PC-9 (cell line): ENCODE measurements around the gene ANAPC5.

ENCODE experiments used
- EZH2 ChIP-seq: fragments of 200-600 bp; sonication (generic); IDR thresholded peaks from 2 replicates; pipeline ENCODE4 v1.8.0; 2017; ENCODE audit warnings: antibody characterized with exemption, low read depth
- TF ChIP-seq, protein P1 (sequence below): fragments of 200-600 bp; sonication (generic); conservative IDR thresholded peaks from 2 replicates; pipeline ENCODE4 v1.6.1; 2017; ENCODE audit warnings: mixed run types, antibody characterized with exemption, mild to moderate bottlenecking, moderate library complexity

DNA sequence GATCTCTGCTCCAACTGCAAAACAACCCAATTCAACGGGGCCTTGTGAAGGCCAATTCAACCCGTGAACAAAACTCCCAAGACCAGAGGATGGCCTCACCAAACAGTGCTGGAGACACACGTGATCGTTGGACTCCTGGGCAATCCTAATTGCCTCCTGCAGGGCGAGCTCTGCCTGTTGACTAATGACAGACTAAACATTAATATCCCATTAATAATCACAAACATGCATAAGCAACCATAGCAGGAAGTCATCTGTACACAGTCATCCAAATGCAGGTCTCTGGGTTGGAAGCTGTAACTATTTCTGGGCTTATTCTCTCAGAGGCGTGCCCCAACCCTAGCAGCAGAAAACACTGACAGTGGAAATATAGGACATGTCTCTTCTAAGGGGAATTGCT lies 21.0 kb downstream of the ANAPC5 start:
- TF ChIP-seq, protein P1, sequence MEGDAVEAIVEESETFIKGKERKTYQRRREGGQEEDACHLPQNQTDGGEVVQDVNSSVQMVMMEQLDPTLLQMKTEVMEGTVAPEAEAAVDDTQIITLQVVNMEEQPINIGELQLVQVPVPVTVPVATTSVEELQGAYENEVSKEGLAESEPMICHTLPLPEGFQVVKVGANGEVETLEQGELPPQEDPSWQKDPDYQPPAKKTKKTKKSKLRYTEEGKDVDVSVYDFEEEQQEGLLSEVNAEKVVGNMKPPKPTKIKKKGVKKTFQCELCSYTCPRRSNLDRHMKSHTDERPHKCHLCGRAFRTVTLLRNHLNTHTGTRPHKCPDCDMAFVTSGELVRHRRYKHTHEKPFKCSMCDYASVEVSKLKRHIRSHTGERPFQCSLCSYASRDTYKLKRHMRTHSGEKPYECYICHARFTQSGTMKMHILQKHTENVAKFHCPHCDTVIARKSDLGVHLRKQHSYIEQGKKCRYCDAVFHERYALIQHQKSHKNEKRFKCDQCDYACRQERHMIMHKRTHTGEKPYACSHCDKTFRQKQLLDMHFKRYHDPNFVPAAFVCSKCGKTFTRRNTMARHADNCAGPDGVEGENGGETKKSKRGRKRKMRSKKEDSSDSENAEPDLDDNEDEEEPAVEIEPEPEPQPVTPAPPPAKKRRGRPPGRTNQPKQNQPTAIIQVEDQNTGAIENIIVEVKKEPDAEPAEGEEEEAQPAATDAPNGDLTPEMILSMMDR: no peak
- no peak for TF ChIP-seq EZH2
